CD4-positive, alpha-beta T cell treated with Interleukin-17A for 4 hours (primary cell): Measurements from ENCODE around the gene NUDT3.

Experiments
- DNase-seq: peaks from one replicate; pipeline ENCODE4 v3.0.0-alpha.2; 2020; ENCODE audit warnings: mixed read lengths

Gene NUDT3

DNA sequence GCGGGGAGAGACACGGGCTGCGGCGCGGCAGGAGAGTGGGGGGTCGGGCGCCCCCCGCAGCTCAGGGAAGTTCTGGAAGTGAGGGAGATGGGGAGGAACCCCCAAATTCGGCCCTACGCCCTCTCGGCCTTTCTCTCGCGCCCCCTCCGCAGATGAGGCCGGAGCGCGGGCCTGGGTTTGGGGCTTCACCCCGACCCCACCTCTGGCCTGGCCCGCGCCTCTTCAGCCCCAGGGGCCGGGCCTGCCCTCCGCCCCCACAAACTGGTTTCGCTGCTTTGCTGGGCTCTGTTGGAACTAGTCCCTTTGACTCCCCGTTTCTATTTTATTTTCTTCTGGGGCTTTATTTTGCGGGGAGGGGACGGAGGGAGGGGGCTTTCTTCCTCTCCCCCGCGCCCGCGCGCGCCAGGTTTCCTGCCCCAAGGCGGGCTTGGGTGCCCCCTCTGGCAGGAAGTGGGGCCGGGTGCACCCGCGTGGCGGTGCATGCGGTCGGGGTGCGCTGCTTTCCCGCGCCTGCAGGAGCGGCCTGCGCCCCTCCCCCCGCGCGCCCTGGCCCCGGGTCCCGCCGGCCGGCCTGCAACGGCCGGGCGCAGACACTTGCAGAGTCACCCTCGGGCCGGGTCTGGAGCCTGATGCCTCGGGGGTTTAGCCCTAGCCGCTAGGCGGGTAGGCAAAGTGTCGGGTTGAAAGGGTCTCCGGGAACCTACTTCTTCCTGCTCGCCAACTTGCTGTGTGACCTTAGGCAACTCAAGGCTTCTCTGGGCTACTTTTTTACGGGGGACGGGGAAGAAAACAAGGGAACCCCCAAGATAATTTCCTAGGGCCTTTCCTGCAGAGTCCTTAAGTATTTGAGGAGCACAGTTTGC is 154.5 kb downstream of the NUDT3 start:
- peak; percentile 81 for DNase-seq

DNA sequence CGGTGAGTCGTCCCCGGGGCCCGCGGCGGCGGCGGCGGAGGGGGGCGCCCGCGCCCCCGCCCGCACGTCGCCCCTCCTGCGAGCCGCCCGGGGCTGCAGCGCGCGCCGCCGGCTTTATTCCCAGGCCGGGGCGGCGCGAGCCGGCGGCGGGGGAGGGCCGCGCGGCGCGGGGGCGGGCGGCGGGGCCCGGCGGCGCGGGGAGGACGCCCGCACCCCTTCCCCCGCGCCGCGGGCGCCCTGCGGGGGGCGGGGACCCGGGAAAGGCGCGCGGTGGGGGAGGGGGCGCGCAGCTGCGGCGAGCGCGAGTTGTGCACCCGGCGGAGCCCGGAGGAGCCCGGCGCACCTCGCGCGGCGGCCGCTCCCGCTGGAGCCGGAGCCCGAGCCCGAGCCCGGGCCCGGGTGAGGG is 155.2 kb downstream of the NUDT3 start:
- peak; percentile 64 for DNase-seq

DNA sequence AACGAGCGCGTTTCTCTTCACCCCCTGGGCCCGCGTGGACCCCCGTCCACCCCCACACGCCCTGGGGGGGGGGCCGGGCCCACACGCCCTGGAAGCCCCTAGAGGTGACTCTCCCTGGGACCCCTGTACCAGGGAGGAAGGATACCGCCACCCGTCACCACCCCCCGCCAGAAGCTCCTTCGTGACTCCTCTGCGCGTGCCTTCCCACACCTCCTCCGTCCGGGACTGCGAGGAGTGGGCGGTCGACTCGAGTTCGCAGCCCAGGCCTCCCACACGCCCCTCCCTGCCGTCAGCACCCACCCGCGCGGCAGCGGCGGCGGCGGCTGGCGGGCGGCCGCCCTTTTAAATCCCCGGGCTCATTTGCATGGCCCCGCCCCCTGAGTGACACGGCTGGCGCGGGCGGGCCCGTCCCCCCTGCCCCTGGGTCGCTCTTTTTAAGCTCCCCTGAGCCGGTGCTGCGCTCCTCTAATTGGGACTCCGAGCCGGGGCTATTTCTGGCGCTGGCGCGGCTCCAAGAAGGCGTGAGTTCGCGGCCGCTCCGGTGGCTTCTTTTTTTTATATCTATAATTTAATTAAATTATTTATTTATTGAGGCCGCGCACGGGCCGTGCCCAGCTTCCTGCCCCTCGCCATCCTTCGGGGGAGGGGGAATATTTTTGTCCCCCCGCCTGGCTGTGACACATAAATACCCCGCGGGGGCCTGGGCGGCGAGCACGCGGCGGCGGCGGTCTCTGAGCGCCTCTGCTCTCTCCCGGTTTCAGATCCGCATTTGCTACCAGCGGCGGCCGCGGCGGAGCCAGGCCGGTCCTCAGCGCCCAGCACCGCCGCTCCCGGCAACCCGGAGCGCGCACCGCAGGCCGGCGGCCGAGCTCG is 155.8 kb downstream of the NUDT3 start, which contains the start of gene HMGA1:
Gene HMGA1, plus strand, starts transcription at position 431 of the 873 bp plus-strand sequence. CDS start 3,908 bp downstream, outside the sequence.
- DNase-seq = peak; percentile 95

DNA sequence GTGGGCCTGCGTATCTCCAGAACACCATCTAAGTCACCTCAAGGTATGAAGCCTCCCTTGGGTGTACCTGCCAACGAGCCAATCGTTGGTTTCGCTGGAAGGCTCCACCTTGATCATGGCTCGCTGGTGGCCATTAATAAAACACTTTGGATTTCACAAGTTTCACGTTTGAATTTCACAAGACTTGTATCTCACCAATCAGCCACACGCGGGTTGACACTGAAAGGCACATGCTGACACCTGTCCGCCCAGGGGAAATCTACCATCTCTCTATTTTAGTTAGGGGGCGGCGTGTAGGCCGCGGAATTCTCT is 156.4 kb downstream of the NUDT3 start:
- DNase-seq = peak; percentile 60

DNA sequence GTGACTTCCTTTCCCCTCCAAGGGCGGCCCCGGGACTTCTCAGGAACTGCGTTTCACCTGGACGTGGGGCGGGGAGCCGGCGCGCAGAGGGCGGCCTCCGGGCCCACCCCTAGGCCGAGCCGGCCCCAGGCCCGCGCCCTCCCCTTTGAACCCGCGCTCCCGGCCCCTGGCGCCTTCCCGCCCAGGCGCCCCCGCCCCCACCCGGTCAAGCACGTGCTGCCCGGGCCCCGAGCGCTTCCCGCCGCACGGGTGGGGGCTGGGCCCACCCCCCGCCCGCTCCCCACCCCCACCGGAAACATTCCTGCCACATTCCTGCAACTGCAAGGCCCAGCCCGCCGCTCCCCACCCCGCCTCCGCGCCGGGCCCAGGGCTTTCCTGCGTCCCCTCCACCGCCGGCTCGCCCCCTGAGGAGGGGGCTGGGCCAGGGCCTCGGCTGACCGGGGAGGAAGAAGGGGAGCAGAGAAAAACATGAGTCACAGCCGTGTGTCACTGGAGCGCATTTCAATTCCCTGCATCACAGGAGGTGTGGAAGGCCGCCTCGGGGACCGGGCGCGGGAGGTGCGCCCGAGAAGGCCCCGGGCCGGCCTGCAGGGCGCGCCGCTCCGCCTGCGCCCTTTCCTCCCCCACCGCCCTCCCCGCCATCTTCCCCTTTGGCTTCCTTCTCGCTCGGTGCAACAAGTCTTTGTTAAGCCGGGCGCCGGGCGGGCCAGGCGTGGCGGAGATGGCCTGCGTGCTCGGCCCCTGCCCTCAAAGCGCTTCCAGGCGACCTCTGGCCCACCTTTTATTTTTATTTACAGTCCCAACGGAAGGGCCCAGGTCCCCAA is 156.9 kb downstream of the NUDT3 start:
- DNase-seq = peak; percentile 83

DNA sequence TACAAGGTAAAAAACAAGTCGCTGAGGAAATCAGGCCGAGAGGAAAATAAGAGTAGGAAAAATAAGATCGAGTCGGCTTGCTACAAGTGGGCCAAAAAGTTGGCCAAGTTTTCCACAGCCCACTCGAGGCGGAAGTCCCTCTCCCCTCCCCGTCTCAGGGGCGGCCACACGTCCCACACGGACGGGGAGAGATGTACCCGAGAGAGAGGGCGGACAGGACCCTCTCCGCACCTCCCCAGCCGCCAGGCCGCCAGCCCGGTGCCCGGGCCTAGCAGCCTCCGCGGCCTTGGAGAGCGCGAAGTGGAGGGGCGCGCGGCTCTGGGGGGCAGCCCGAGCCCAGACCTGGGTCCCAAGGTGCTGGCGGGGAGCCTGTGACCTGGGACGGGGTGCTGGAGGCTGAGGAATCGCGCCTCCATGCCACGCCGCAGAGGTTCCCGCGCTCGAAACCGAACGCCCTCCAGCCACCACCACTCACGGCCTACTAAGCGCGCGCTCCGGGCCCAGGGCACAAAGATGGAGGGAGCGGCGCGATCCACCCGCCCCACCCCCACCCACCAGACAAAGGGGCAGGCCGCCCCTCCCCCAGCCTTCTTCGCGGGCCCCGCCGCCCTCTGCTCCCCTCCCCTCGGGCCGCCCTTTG is 157.7 kb downstream of the NUDT3 start:
- no peak for DNase-seq

DNA sequence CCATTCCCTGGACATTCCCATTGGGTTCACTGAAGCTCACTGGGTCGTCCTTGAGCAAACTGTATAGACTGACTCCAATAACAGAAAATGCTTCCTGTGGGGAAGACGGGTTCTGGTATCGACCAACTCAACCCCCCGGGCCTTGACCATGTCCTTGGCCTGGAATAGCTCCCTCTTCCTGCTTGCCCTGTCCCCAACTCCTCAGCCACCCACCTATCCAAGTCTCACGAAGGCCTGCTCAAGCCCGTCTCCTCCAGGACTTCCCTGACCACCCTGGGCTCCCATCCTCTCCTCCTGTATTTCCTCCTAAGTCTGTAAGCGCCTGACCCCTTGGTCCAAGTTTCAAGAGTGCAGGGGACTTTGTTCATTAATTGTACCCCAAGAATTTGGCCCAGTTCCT is 158.6 kb downstream of the NUDT3 start:
- no peak for DNase-seq

DNA sequence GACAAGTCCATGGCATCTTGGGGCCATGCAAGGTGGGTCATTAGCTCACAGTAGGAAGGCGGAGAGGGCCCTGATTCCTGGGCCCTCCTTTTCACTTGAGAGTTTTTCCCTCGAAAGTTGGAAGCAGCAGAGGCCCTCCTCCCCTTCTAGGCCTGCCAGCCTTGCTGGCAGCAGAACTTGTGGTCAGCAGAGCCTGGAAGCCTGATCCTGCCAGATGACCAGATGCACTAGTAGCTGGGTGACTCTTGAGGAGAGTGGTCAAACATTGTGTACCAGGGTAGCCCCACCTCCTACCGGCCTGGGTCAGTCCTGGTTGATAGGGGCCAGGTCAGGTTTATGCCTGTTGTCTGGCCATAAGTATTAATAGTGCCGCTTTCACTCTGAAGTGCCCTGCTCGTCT is 159.6 kb downstream of the NUDT3 start:
- DNase-seq = no peak

DNA sequence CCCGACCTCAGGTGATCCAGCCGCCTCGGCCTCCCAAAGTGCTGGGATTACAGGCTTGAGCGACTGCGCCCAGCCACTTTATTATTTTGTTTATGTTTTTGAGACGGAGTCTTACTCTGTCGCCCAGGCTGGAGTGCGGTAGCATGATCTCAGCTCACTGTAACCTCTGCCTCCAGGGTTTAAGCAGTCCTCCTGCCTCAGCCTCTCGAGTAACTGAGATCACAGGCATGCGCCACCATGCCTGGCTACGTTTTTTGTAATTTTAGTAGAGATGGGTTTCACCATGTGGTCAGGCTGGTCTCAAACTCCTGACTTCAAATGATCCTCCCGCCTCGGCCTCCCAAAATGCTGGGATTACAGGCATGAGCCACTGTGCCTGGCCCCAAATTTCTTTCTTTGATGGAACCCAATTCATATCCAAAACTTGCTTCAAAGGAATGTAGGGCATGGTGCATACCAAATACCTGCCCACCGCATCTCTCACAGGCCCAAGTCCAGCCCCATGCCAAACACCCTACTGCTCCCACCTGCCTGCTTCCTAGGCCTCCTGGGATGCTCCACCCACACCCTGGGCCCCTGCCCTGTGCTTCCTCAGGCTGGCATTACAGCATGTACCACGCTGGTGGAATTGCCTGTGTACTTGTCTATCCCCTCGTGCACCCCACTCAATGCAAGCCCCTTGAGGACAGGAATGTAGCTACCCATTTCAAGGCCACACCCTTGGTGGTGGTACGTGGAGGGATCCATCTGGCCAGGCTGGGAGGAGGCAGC is 160.7 kb downstream of the NUDT3 start:
- DNase-seq = no peak

DNA sequence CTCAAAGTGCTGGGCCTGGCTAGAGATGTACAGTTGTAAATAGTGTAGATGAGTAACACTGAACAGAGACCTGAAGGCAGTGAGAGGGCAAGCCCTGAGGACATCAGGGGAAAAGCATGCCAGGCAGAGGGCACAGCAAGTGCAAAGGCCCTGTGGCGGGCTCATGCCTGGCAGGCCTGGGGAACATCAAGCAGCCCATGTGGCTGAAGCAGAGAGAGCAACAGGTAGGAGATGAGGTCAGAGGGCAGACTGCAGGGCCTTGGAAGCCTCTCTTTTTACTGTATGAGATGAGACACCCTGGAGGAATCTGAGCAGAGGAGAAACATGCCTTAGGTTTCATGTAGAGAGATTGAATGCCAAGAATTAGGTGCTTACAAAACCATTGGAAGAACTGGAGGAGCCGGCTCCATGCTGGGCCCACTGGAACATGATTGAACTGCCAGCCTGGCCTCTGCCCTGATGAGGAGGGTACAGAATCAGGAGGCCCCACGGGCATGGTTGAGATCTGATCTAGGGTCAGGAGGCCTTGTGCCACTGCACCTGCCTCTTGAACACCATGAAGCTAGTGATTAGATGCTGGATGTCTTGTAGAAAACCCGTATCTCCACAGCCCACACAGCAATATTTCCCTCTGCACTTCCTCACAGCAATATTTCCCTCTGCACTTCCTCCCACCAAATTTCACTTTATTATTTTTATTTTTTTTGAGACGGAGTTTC is 161.7 kb downstream of the NUDT3 start:
- no peak for DNase-seq

DNA sequence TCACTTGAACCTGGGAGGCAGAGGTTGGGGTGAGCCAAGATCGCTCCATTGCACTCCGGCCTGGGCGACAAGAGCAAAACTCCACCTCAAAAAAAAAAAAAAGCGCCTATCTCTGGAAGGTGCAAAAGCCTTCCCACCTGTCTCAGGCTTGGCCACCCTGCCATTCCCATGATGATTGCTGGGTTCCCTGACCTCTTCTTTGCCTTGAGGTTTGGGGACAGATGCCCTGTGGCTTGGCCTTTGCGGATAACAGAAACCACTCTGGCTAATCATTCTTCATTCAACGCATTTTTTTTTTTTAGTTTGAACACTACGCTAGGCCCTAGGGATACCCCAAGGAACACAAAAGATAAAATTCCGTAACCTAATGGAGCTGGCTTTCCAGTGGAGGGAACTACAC is 162.6 kb downstream of the NUDT3 start:
- no peak for DNase-seq
